HG02642 (cell line): ENCODE data around the gene TBC1D5.

Experiments used
- ATAC-seq: cut with Tn5 transposase; IDR thresholded peaks from one replicate; pipeline ENCODE4 v1.9.1; 2021; ENCODE audit warnings: mild to moderate bottlenecking; ENCODE audit not compliant: unreplicated experiment, poor library complexity

Gene TBC1D5

GRCh38 chr3:17330660-17331059, 411.8 kb downstream of the TBC1D5 start:
- no peak for ATAC-seq

GRCh38 chr3:17329927-17330326, 412.5 kb downstream of the TBC1D5 start:
- no peak for ATAC-seq

GRCh38 chr3:17322106-17322793, 420.2 kb downstream of the TBC1D5 start:
- peak; percentile 75 for ATAC-seq

GRCh38 chr3:17320266-17320665, 422.2 kb downstream of the TBC1D5 start:
- no peak for ATAC-seq

GRCh38 chr3:17315897-17316296, 426.5 kb downstream of the TBC1D5 start:
- ATAC-seq = no peak

GRCh38 chr3:17314171-17314570, 428.3 kb downstream of the TBC1D5 start:
- ATAC-seq = no peak

- no peak for ATAC-seq
Observed at GRCh38 chr3:17313746-17314145, 428.7 kb downstream of the TBC1D5 start.

GRCh38 chr3:17310983-17311382, 431.4 kb downstream of the TBC1D5 start:
- no peak for ATAC-seq

- no peak for ATAC-seq
Observed at GRCh38 chr3:17307887-17308286, 434.5 kb downstream of the TBC1D5 start.

- no peak for ATAC-seq
Observed at GRCh38 chr3:17307482-17307881, 434.9 kb downstream of the TBC1D5 start.

GRCh38 chr3:17304969-17305368, 437.5 kb downstream of the TBC1D5 start:
- ATAC-seq = no peak

- ATAC-seq = no peak
Observed at GRCh38 chr3:17302774-17303173, 439.7 kb downstream of the TBC1D5 start.

GRCh38 chr3:17302170-17302569, 440.3 kb downstream of the TBC1D5 start:
- no peak for ATAC-seq

GRCh38 chr3:17301271-17301670, 441.2 kb downstream of the TBC1D5 start:
- no peak for ATAC-seq

- no peak for ATAC-seq
Observed at GRCh38 chr3:17300441-17300840, 442.0 kb downstream of the TBC1D5 start.

- ATAC-seq = no peak
Observed at GRCh38 chr3:17298038-17298437, 444.4 kb downstream of the TBC1D5 start.

GRCh38 chr3:17292556-17292955, 449.9 kb downstream of the TBC1D5 start:
- ATAC-seq = no peak

GRCh38 chr3:17290894-17291293, 451.5 kb downstream of the TBC1D5 start:
- ATAC-seq = no peak

- ATAC-seq = no peak
Observed at GRCh38 chr3:17288839-17289399, 453.5 kb downstream of the TBC1D5 start.

- ATAC-seq = no peak
Observed at GRCh38 chr3:17287006-17287689, 455.3 kb downstream of the TBC1D5 start.

GRCh38 chr3:17278006-17278405, 464.4 kb downstream of the TBC1D5 start:
- ATAC-seq = no peak

- ATAC-seq = no peak
Observed at GRCh38 chr3:17266846-17267245, 475.6 kb downstream of the TBC1D5 start.
